ENCODE results near the gene SRP72.

- no peak for TF ChIP-seq CTCF (IDR thresholded peaks at IDR 0.05; ENCODE audit: insufficient read depth, low read length)
- no peak for TF ChIP-seq REST (IDR thresholded peaks at IDR 0.05; ENCODE audit: insufficient replicate concordance, low read depth)
These were observed 520 bp upstream of the SRP72 start for GRCh38 chr4:56466910-56467283.

All from HL-60 (cell line).